Cardiac septum (tissue), 1 donor: ENCODE data around the gene CDK9. TPM values are rescaled to one million over a fixed set of nuclear protein-coding genes. Genes with fewer than 3 reads are reported as not detected.

ENCODE experiments used
- microRNA-seq: library from miRNA; unstranded; fragments of <30 nt; microRNA quantifications from one replicate; pipeline ENCODE4 v1.2.0, GENCODE V29; 2020
- total RNA-seq: library from RNA; stranded (reverse); fragmentation: NEBNext Ultra II Directional; extraction: Animal tissue kit (Norgen Biotek cat#: 25700); gene quantifications from one replicate; pipeline ENCODE4 v1.2.1, GENCODE V29; 2021
- donor health status: DM: no; HTN: no; CAD: no.

CDK9 gene
- total RNA-seq, 1 donor from 2014 or later, result 48.7 TPM

Small RNA genes lying within 50 kb of the gene (microRNA-seq; reads per million reads assigned to microRNA genes)
- gene MIR2861 (not detected), gene MIR3960 (not detected)

Other genes with a start within 250 kb of the CDK9 start
- 46.6 TPM for gene STXBP1, start 173.8 kb upstream of the CDK9 start, total RNA-seq
- not detected for gene CFAP157, start 79.0 kb upstream of the CDK9 start, total RNA-seq
- gene PTRH1, start 70.4 kb upstream of the CDK9 start, total RNA-seq, result 13.4 TPM
- gene TTC16, start 70.0 kb upstream of the CDK9 start, total RNA-seq, result 0.16 TPM
- 4.4 TPM for gene TOR2A, start 50.7 kb upstream of the CDK9 start, total RNA-seq
- gene SH2D3C, start 7.4 kb upstream of the CDK9 start, total RNA-seq, result 16.0 TPM
- gene FPGS, start 16.8 kb downstream of the CDK9 start, total RNA-seq, result 36.5 TPM
- 244 TPM for gene ENG, start 68.6 kb downstream of the CDK9 start, total RNA-seq
- 484 TPM for gene AK1, start 91.6 kb downstream of the CDK9 start, total RNA-seq
- 49.4 TPM for gene ST6GALNAC6, start 113.6 kb downstream of the CDK9 start, total RNA-seq
- gene ST6GALNAC4, start 131.0 kb downstream of the CDK9 start, total RNA-seq, result 48.1 TPM
- 0.57 TPM for gene PIP5KL1, start 144.7 kb downstream of the CDK9 start, total RNA-seq
- gene DPM2, start 151.8 kb downstream of the CDK9 start, total RNA-seq, result 14.9 TPM
- 24.1 TPM for gene EEIG1, start 195.0 kb downstream of the CDK9 start, total RNA-seq